Dorsolateral prefrontal cortex (tissue), 118 donors: ENCODE data around the gene ZNF639. TPM values are rescaled to one million over a fixed set of nuclear protein-coding genes. Genes with fewer than 3 reads are reported as not detected.

Source experiments
- total RNA-seq, 120 experiments: library from RNA; stranded (reverse); gene quantifications; one replicate each; pipeline versions ENCODE4 v1.2.3 to v1.2.4, GENCODE V29; 2022

Gene ZNF639
- total RNA-seq, 120 experiments from 2014 or later: 23.7 to 44.6 (median 31.9) TPM

Other genes with a start within 250 kb of the ZNF639 start
- gene PIK3CA, start 174.7 kb upstream of the ZNF639 start, total RNA-seq: 10 to 100 TPM; 25.8 to 58.1 (median 42.6) TPM
- gene KCNMB3, start 71.9 kb upstream of the ZNF639 start, total RNA-seq: 1 to 10 TPM; 2.0 to 8.5 (median 3.6) TPM
- 10 to 100 TPM; 33.7 to 79.8 (median 60.2) TPM for gene MFN1, start 24.7 kb downstream of the ZNF639 start, total RNA-seq
- 10 to 100 TPM; 10.8 to 30.8 (median 20.6) TPM for gene GNB4, start 128.4 kb downstream of the ZNF639 start, total RNA-seq
- 10 to 100 TPM in 96 of 120 experiments, 1 to 10 TPM in 24; 4.3 to 34.8 (median 14.3) TPM for gene ACTL6A, start 239.9 kb downstream of the ZNF639 start, total RNA-seq